ENCODE measurements around the gene LKAAEAR1. TPM values are rescaled to one million over a fixed set of nuclear protein-coding genes. Genes with fewer than 3 reads are reported as not detected.

The LKAAEAR1 gene
- total RNA-seq, 1 donor from 2014 or later, result not detected

- H3K4me1 Mint-ChIP-seq (ENCODE audit: unreplicated experiment), result peaks cover 13% of the 10 kb centered on the region
- H3K36me3 Mint-ChIP-seq (ENCODE audit: low read depth, unreplicated experiment), result peaks cover 17% of the 10 kb centered on the region
- TF ChIP-seq CTCF (IDR thresholded peaks at IDR 0.05; ENCODE audit: unreplicated experiment), result no peak
- H3K27ac Mint-ChIP-seq (ENCODE audit: unreplicated experiment), result peak overlapping the region; percentile 57
- H3K9me3 Mint-ChIP-seq (ENCODE audit: unreplicated experiment), result no peaks in the 10 kb centered on the region
- no peak overlapping the region for H3K4me3 Mint-ChIP-seq (ENCODE audit: unreplicated experiment)
- H3K27me3 Mint-ChIP-seq (ENCODE audit: unreplicated experiment), result peaks cover 14% of the 10 kb centered on the region
- no peak for DNase-seq (ENCODE audit: low spot score)
These were observed 50.2 kb downstream of the LKAAEAR1 start for GRCh38 chr20:64033981-64034493.

Small RNAs within 50 kb of the gene (microRNA-seq; reads per million reads assigned to microRNA genes)
- gene MIR6813 (ENCODE audit: unreplicated experiment), result 5.4 reads per million, percentile 50 among the genes with 10 or more reads in this experiment

Other genes with a start within 250 kb of the LKAAEAR1 start
- gene ABHD16B, start 222.9 kb downstream of the LKAAEAR1 start, total RNA-seq (ENCODE audit: unreplicated experiment), result not detected
- 85.5 TPM for gene TPD52L2, start 219.1 kb downstream of the LKAAEAR1 start, total RNA-seq (ENCODE audit: unreplicated experiment)
- 54.4 TPM for gene DNAJC5, start 189.3 kb downstream of the LKAAEAR1 start, total RNA-seq (ENCODE audit: unreplicated experiment)
- 40.1 TPM for gene UCKL1, start 128.0 kb downstream of the LKAAEAR1 start, total RNA-seq (ENCODE audit: unreplicated experiment)
- 40.8 TPM for gene ZNF512B, start 114.5 kb downstream of the LKAAEAR1 start, total RNA-seq (ENCODE audit: unreplicated experiment)
- 5.0 TPM for gene SAMD10, start 104.8 kb downstream of the LKAAEAR1 start, total RNA-seq (ENCODE audit: unreplicated experiment)
- gene PRPF6, start 103.3 kb downstream of the LKAAEAR1 start, total RNA-seq (ENCODE audit: unreplicated experiment), result 73.4 TPM
- 14.2 TPM for gene C20orf204, start 48.2 kb downstream of the LKAAEAR1 start, total RNA-seq (ENCODE audit: unreplicated experiment)
- 149 TPM for gene SOX18, start 34.8 kb downstream of the LKAAEAR1 start, total RNA-seq (ENCODE audit: unreplicated experiment)
- 123 TPM for gene TCEA2, start 21.2 kb downstream of the LKAAEAR1 start, total RNA-seq (ENCODE audit: unreplicated experiment)
- 26.2 TPM for gene RGS19, start 4.9 kb downstream of the LKAAEAR1 start, total RNA-seq (ENCODE audit: unreplicated experiment)
- 10.2 TPM for gene OPRL1, start 4.3 kb downstream of the LKAAEAR1 start, total RNA-seq (ENCODE audit: unreplicated experiment)
- gene NPBWR2, start 23.2 kb upstream of the LKAAEAR1 start, total RNA-seq (ENCODE audit: unreplicated experiment), result not detected
- gene MYT1, start 80.1 kb upstream of the LKAAEAR1 start, total RNA-seq (ENCODE audit: unreplicated experiment), result 0.74 TPM
- gene PCMTD2, start 171.3 kb upstream of the LKAAEAR1 start, total RNA-seq (ENCODE audit: unreplicated experiment), result 104 TPM